ENCODE data around the gene ENKD1.

The ENKD1 gene

DNA sequence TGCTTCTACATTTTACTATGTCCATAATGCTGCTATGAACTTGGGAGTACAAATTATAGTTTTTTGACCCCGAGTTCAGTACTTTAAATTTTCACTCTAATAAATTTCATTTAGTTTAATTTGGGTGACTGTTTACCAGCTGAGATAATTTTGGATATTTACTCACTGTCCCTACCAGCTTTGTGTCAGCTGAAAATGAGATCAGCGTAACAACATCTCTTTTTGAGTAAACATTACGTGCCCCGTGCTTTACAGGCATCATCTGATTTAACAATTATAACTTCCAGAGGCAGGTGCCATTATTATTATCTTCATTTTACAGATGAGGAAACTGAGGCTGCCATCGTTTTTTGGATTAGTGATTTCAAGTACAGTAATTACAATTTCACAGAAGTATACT, 37.6 kb upstream of the ENKD1 start:
- no peaks in the 10 kb centered on the region for H4K20me1 ChIP-seq (ENCODE audit: control insufficient read depth, insufficient read depth, low read depth, low read length)
- H3K4me1 ChIP-seq (ENCODE audit: control insufficient read depth, low read length) = no peaks in the 10 kb centered on the region
- H3K9me2 ChIP-seq (replicated peaks; ENCODE audit: control insufficient read depth, low read length) = no peaks in the 10 kb centered on the region
- peaks cover 7% of the 10 kb centered on the region; the same call in 1 of the 2 replicates for H3K9me3 ChIP-seq (ENCODE audit: control insufficient read depth, insufficient read depth, low read length)
- TF ChIP-seq EZH2phosphoT487 (IDR thresholded peaks at IDR 0.05; ENCODE audit: borderline replicate concordance, low read length) = no peak
- no peak for TF ChIP-seq CTCF (IDR thresholded peaks at IDR 0.05; ENCODE audit: low read depth, low read length, poor library complexity, severe bottlenecking)
- H3K4me2 ChIP-seq (ENCODE audit: low read length) = no peak overlapping the region
- H3F3A ChIP-seq (ENCODE audit: control insufficient read depth, insufficient read depth) = no peaks in the 10 kb centered on the region
- no peaks in the 10 kb centered on the region for H3K27me3 ChIP-seq (ENCODE audit: control insufficient read depth, low read length)
- H3K27ac ChIP-seq (ENCODE audit: low read depth, low read length) = no peak overlapping the region
- no peak overlapping the region for H3K4me3 ChIP-seq (ENCODE audit: low read length)
- no peaks in the 10 kb centered on the region; the same call in 1 of the 2 replicates for H3K36me3 ChIP-seq (ENCODE audit: control insufficient read depth, low read length)
- H3K79me2 ChIP-seq (ENCODE audit: control insufficient read depth, low read length) = peaks cover 34% of the 10 kb centered on the region

DNA sequence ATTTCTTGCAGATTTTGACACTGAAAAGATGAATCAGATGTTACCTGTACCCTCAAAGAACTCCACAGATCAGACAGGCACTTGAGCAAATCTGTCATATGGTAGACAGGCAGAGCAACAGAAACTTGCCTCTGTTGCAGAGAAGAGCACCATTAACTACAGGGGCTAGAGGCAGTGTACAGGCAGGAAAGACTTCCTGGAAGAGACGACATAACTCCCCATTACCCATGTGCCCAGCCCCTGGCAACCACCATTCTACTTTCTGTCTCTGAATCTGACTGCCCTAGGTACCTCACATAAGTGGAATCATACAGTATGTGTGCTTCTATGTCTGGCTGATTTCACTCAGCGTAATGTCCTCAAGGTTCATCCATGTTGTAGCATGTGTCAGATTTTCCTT, 37.1 kb upstream of the ENKD1 start:
- peaks cover 7% of the 10 kb centered on the region; the same call in 1 of the 2 replicates for H3K9me3 ChIP-seq (ENCODE audit: control insufficient read depth, insufficient read depth, low read length)
- H4K20me1 ChIP-seq (ENCODE audit: control insufficient read depth, insufficient read depth, low read depth, low read length) = no peaks in the 10 kb centered on the region
- H3K4me1 ChIP-seq (ENCODE audit: control insufficient read depth, low read length) = no peaks in the 10 kb centered on the region
- no peaks in the 10 kb centered on the region; the same call in 1 of the 2 replicates for H3K36me3 ChIP-seq (ENCODE audit: control insufficient read depth, low read length)
- H3K27me3 ChIP-seq (ENCODE audit: control insufficient read depth, low read length) = no peaks in the 10 kb centered on the region
- no peak overlapping the region for H3K4me3 ChIP-seq (ENCODE audit: low read length)
- no peak for TF ChIP-seq CTCF (IDR thresholded peaks at IDR 0.05; ENCODE audit: low read depth, low read length, poor library complexity, severe bottlenecking)
- TF ChIP-seq EZH2phosphoT487 (IDR thresholded peaks at IDR 0.05; ENCODE audit: borderline replicate concordance, low read length) = no peak
- H3F3A ChIP-seq (ENCODE audit: control insufficient read depth, insufficient read depth) = no peaks in the 10 kb centered on the region
- H3K27ac ChIP-seq (ENCODE audit: low read depth, low read length) = no peak overlapping the region
- no peaks in the 10 kb centered on the region for H3K9me2 ChIP-seq (replicated peaks; ENCODE audit: control insufficient read depth, low read length)
- H3K4me2 ChIP-seq (ENCODE audit: low read length) = no peak overlapping the region
- peaks cover 29% of the 10 kb centered on the region for H3K79me2 ChIP-seq (ENCODE audit: control insufficient read depth, low read length)

- Histone ChIP-seq H3K4me1 (ENCODE audit: control insufficient read depth, low read length) (no peaks in the 10 kb centered on the region), H3K9me2 (replicated peaks; ENCODE audit: control insufficient read depth, low read length) (no peaks in the 10 kb centered on the region), H4K20me1 (ENCODE audit: control insufficient read depth, insufficient read depth, low read depth, low read length) (no peaks in the 10 kb centered on the region), H3K27ac (ENCODE audit: low read depth, low read length) (no peak overlapping the region), H3K27me3 (ENCODE audit: control insufficient read depth, low read length) (no peaks in the 10 kb centered on the region), H3K4me2 (ENCODE audit: low read length) (no peak overlapping the region), H3K4me3 (ENCODE audit: low read length) (no peak overlapping the region), H3K79me2 (ENCODE audit: control insufficient read depth, low read length) (peaks cover 19% of the 10 kb centered on the region), H3K36me3 (ENCODE audit: control insufficient read depth, low read length) (no peaks in the 10 kb centered on the region; the same call in 1 of the 2 replicates), H3F3A (ENCODE audit: control insufficient read depth, insufficient read depth) (no peaks in the 10 kb centered on the region), H3K9me3 (ENCODE audit: control insufficient read depth, insufficient read depth, low read length) (peaks cover 7% of the 10 kb centered on the region; the same call in 1 of the 2 replicates)
- TF ChIP-seq EZH2phosphoT487 (IDR thresholded peaks at IDR 0.05; ENCODE audit: borderline replicate concordance, low read length) (no peak), CTCF (IDR thresholded peaks at IDR 0.05; ENCODE audit: low read depth, low read length, poor library complexity, severe bottlenecking) (no peak)
Measured at GRCh38 chr16:67702130-67702529, 35.6 kb upstream of the ENKD1 start.

Data from DOHH2 (cell line).